ENCODE measurements around the gene NAMPT. TPM values are rescaled to one million over a fixed set of nuclear protein-coding genes. Genes with fewer than 3 reads are reported as not detected.

The NAMPT gene
- polyA plus RNA-seq, 2 donors: 185 to 206 TPM

GRCh38 chr7:106279425-106280197, 5.2 kb downstream of the NAMPT start:
- peaks cover 0 to 5% of the 10 kb centered on the region in 2 donors for H3K36me3 ChIP-seq (ENCODE audit: control insufficient read depth in 2 of 2, insufficient read depth in 2 of 2, low read length in 1 of 2)
- H3K27me3 ChIP-seq (ENCODE audit: control insufficient read depth in 1 of 2, insufficient read depth in 2 of 2, low read length in 2 of 2): no peaks in the 10 kb centered on the region
- no peak overlapping the region for H3K27ac ChIP-seq (ENCODE audit: low read depth in 2 of 2, low read length in 1 of 2)
- peak overlapping the region in 1 of 2 donors; percentile 31 for H3K4me3 ChIP-seq (ENCODE audit: low read depth in 1 of 2, low read length in 2 of 2)
- no peaks in the 10 kb centered on the region for H3K9me3 ChIP-seq (ENCODE audit: control insufficient read depth in 2 of 2, insufficient read depth in 1 of 2, low read depth in 1 of 2, low read length in 1 of 2)
- 83 to 87% methylated on average over 2 of the region's 2 CpGs for WGBS, 2 donors
- H3K4me1 ChIP-seq (ENCODE audit: control insufficient read depth in 2 of 2, insufficient read depth in 2 of 2, low read length in 1 of 2): no peaks in the 10 kb centered on the region

- Histone ChIP-seq H3K4me3 (ENCODE audit: low read depth in 1 of 2, low read length in 2 of 2) (no peak overlapping the region), H3K4me1 (ENCODE audit: control insufficient read depth in 2 of 2, insufficient read depth in 2 of 2, low read length in 1 of 2) (no peaks in the 10 kb centered on the region), H3K36me3 (ENCODE audit: control insufficient read depth in 2 of 2, insufficient read depth in 2 of 2, low read length in 1 of 2) (peaks cover 0 to 5% of the 10 kb centered on the region in 2 donors), H3K27me3 (ENCODE audit: control insufficient read depth in 1 of 2, insufficient read depth in 2 of 2, low read length in 2 of 2) (no peaks in the 10 kb centered on the region), H3K27ac (ENCODE audit: low read depth in 2 of 2, low read length in 1 of 2) (no peak overlapping the region), H3K9me3 (ENCODE audit: control insufficient read depth in 2 of 2, insufficient read depth in 1 of 2, low read depth in 1 of 2, low read length in 1 of 2) (no peaks in the 10 kb centered on the region)
- WGBS, 2 donors: 83 to 84% methylated on average over 2 of the region's 2 CpGs
These were observed 6.1 kb downstream of the NAMPT start for GRCh38 chr7:106278695-106279094.

- Histone ChIP-seq H3K27me3 (ENCODE audit: control insufficient read depth in 1 of 2, insufficient read depth in 2 of 2, low read length in 2 of 2) (no peaks in the 10 kb centered on the region), H3K4me3 (ENCODE audit: low read depth in 1 of 2, low read length in 2 of 2) (no peak overlapping the region), H3K27ac (ENCODE audit: low read depth in 2 of 2, low read length in 1 of 2) (no peak overlapping the region), H3K9me3 (ENCODE audit: control insufficient read depth in 2 of 2, insufficient read depth in 1 of 2, low read depth in 1 of 2, low read length in 1 of 2) (no peaks in the 10 kb centered on the region), H3K36me3 (ENCODE audit: control insufficient read depth in 2 of 2, insufficient read depth in 2 of 2, low read length in 1 of 2) (peaks cover 0 to 5% of the 10 kb centered on the region in 2 donors), H3K4me1 (ENCODE audit: control insufficient read depth in 2 of 2, insufficient read depth in 2 of 2, low read length in 1 of 2) (no peaks in the 10 kb centered on the region)
- 34 to 64% methylated on average over 1 of the region's 1 CpG for WGBS, 2 donors
These were observed 6.8 kb downstream of the NAMPT start for GRCh38 chr7:106277976-106278375.

- no peaks in the 10 kb centered on the region for H3K4me1 ChIP-seq (ENCODE audit: control insufficient read depth in 2 of 2, insufficient read depth in 2 of 2, low read length in 1 of 2)
- H3K9me3 ChIP-seq (ENCODE audit: control insufficient read depth in 2 of 2, insufficient read depth in 1 of 2, low read depth in 1 of 2, low read length in 1 of 2): no peaks in the 10 kb centered on the region
- H3K36me3 ChIP-seq (ENCODE audit: control insufficient read depth in 2 of 2, insufficient read depth in 2 of 2, low read length in 1 of 2): peaks cover 0 to 5% of the 10 kb centered on the region in 2 donors
- WGBS, 2 donors: 96% methylated on average over 10 of the region's 10 CpGs
- H3K4me3 ChIP-seq (ENCODE audit: low read depth in 1 of 2, low read length in 2 of 2): no peak overlapping the region
- H3K27ac ChIP-seq (ENCODE audit: low read depth in 2 of 2, low read length in 1 of 2): no peak overlapping the region
- H3K27me3 ChIP-seq (ENCODE audit: control insufficient read depth in 1 of 2, insufficient read depth in 2 of 2, low read length in 2 of 2): no peaks in the 10 kb centered on the region
These were observed 8.3 kb downstream of the NAMPT start for GRCh38 chr7:106276513-106276912.

- peaks cover 7 to 8% of the 10 kb centered on the region in 2 donors for H3K36me3 ChIP-seq (ENCODE audit: control insufficient read depth in 2 of 2, insufficient read depth in 2 of 2, low read length in 1 of 2)
- H3K27ac ChIP-seq (ENCODE audit: low read depth in 2 of 2, low read length in 1 of 2): no peak overlapping the region
- no peak overlapping the region for H3K4me3 ChIP-seq (ENCODE audit: low read depth in 1 of 2, low read length in 2 of 2)
- H3K4me1 ChIP-seq (ENCODE audit: control insufficient read depth in 2 of 2, insufficient read depth in 2 of 2, low read length in 1 of 2): no peaks in the 10 kb centered on the region
- whole genome bisulfite sequencing, 2 donors: 78 to 80% methylated on average over 8 of the region's 8 CpGs
- no peaks in the 10 kb centered on the region for H3K27me3 ChIP-seq (ENCODE audit: control insufficient read depth in 1 of 2, insufficient read depth in 2 of 2, low read length in 2 of 2)
- H3K9me3 ChIP-seq (ENCODE audit: control insufficient read depth in 2 of 2, insufficient read depth in 1 of 2, low read depth in 1 of 2, low read length in 1 of 2): no peaks in the 10 kb centered on the region
These were observed 11.6 kb downstream of the NAMPT start for GRCh38 chr7:106273009-106273668.

- WGBS, 2 donors: 92% methylated on average over 5 of the region's 5 CpGs
- Histone ChIP-seq H3K36me3 (ENCODE audit: control insufficient read depth in 2 of 2, insufficient read depth in 2 of 2, low read length in 1 of 2) (peaks cover 5 to 9% of the 10 kb centered on the region in 2 donors), H3K4me1 (ENCODE audit: control insufficient read depth in 2 of 2, insufficient read depth in 2 of 2, low read length in 1 of 2) (no peaks in the 10 kb centered on the region), H3K4me3 (ENCODE audit: low read depth in 1 of 2, low read length in 2 of 2) (no peak overlapping the region), H3K27ac (ENCODE audit: low read depth in 2 of 2, low read length in 1 of 2) (no peak overlapping the region), H3K9me3 (ENCODE audit: control insufficient read depth in 2 of 2, insufficient read depth in 1 of 2, low read depth in 1 of 2, low read length in 1 of 2) (no peaks in the 10 kb centered on the region), H3K27me3 (ENCODE audit: control insufficient read depth in 1 of 2, insufficient read depth in 2 of 2, low read length in 2 of 2) (no peaks in the 10 kb centered on the region)
These were observed 14.4 kb downstream of the NAMPT start for GRCh38 chr7:106270122-106270977.

- no peak overlapping the region for H3K27ac ChIP-seq (ENCODE audit: low read depth in 2 of 2, low read length in 1 of 2)
- WGBS, 2 donors: 79 to 94% methylated on average over 4 of the region's 4 CpGs
- H3K36me3 ChIP-seq (ENCODE audit: control insufficient read depth in 2 of 2, insufficient read depth in 2 of 2, low read length in 1 of 2): peaks cover 5 to 9% of the 10 kb centered on the region in 2 donors
- no peaks in the 10 kb centered on the region for H3K4me1 ChIP-seq (ENCODE audit: control insufficient read depth in 2 of 2, insufficient read depth in 2 of 2, low read length in 1 of 2)
- H3K27me3 ChIP-seq (ENCODE audit: control insufficient read depth in 1 of 2, insufficient read depth in 2 of 2, low read length in 2 of 2): no peaks in the 10 kb centered on the region
- H3K4me3 ChIP-seq (ENCODE audit: low read depth in 1 of 2, low read length in 2 of 2): no peak overlapping the region
- H3K9me3 ChIP-seq (ENCODE audit: control insufficient read depth in 2 of 2, insufficient read depth in 1 of 2, low read depth in 1 of 2, low read length in 1 of 2): no peaks in the 10 kb centered on the region
These were observed 15.4 kb downstream of the NAMPT start for GRCh38 chr7:106269254-106269961.

- 92 to 94% methylated on average over 3 of the region's 3 CpGs for WGBS, 2 donors
- Histone ChIP-seq H3K4me1 (ENCODE audit: control insufficient read depth in 2 of 2, insufficient read depth in 2 of 2, low read length in 1 of 2) (no peaks in the 10 kb centered on the region), H3K9me3 (ENCODE audit: control insufficient read depth in 2 of 2, insufficient read depth in 1 of 2, low read depth in 1 of 2, low read length in 1 of 2) (no peaks in the 10 kb centered on the region), H3K27ac (ENCODE audit: low read depth in 2 of 2, low read length in 1 of 2) (no peak overlapping the region), H3K4me3 (ENCODE audit: low read depth in 1 of 2, low read length in 2 of 2) (no peak overlapping the region), H3K36me3 (ENCODE audit: control insufficient read depth in 2 of 2, insufficient read depth in 2 of 2, low read length in 1 of 2) (peaks cover 2 to 3% of the 10 kb centered on the region in 2 donors), H3K27me3 (ENCODE audit: control insufficient read depth in 1 of 2, insufficient read depth in 2 of 2, low read length in 2 of 2) (no peaks in the 10 kb centered on the region)
These were observed 19.6 kb downstream of the NAMPT start for GRCh38 chr7:106265133-106265532.
